ENCODE results near the gene COX7A2. TPM values are rescaled to one million over a fixed set of nuclear protein-coding genes. Genes with fewer than 3 reads are reported as not detected.

COX7A2 gene
- 100 to 1,000 TPM in 1 of 2 donors, 10 to 100 TPM in 1; 50.1 to 139 TPM for total RNA-seq

- intact Hi-C loops (cut with DNase I) = no loop called here
- TF ChIP-seq CTCF (IDR thresholded peaks at IDR 0.05) (peak in 1 of 7 experiments; percentile 14), POLR2A (IDR thresholded peaks at IDR 0.05) (peak; percentile 50 to 92 (median 89))
- no peaks in the 10 kb centered on the region for H3K27me3 ChIP-seq
- peaks cover 20% of the 10 kb centered on the region for H3K4me1 ChIP-seq
- peak; percentile 100 for ATAC-seq
- WGBS, 2 donors = 0 to 1% methylated on average over 35 to 36 of the region's 36 CpGs
- peaks cover 8 to 9% of the 10 kb centered on the region in 2 donors for H3K36me3 ChIP-seq (replicated peaks in 1 of 2; ENCODE audit: insufficient read depth in 1 of 2, low read depth in 2 of 2)
- peak within 1 kb of the TSS; percentile 32 to 86 for H3K4me3 ChIP-seq
- peak; percentile 87 to 94 (median 90) for DNase-seq
- H3K27ac ChIP-seq = peak within 1 kb of the TSS; percentile 60 to 94 (median 82)
- no peaks in the 10 kb centered on the region for H3K9me3 ChIP-seq
Observed at GRCh38 chr6:75243333-75244062, at the start of gene COX7A2. COX7A2 (minus strand) TSS chr6:75243801; CDS start chr6:75243734, 67 bp downstream.

- Histone ChIP-seq H3K4me1 (peaks cover 44% of the 10 kb centered on the region), H3K36me3 (replicated peaks in 1 of 2; ENCODE audit: insufficient read depth in 1 of 2, low read depth in 2 of 2) (no peaks in the 10 kb centered on the region), H3K9me3 (peaks cover 0 to 7% (median 0%) of the 10 kb centered on the region in 3 donors), H3K27ac (peak overlapping the region in 3 of 4 donors; percentile 36 to 81 (median 73)), H3K27me3 (no peaks in the 10 kb centered on the region), H3K4me3 (no peak overlapping the region)
- intact Hi-C loops (cut with DNase I) = no loop called here
- DNase-seq (no peak), ATAC-seq (no peak)
- TF ChIP-seq POLR2A (IDR thresholded peaks at IDR 0.05) (no peak), CTCF (IDR thresholded peaks at IDR 0.05) (no peak)
- WGBS, 2 donors = 57 to 62% methylated on average over 2 of the region's 2 CpGs
Observed at GRCh38 chr6:75292555-75292954, 49.0 kb upstream of the COX7A2 start.

- H3K36me3 ChIP-seq (replicated peaks in 1 of 2; ENCODE audit: insufficient read depth in 1 of 2, low read depth in 2 of 2) = no peaks in the 10 kb centered on the region
- H3K9me3 ChIP-seq = no peaks in the 10 kb centered on the region
- DNase-seq (no peak), ATAC-seq (peak; percentile 83)
- 23 to 38% methylated on average over 1 of the region's 1 CpG for WGBS, 2 donors
- no peaks in the 10 kb centered on the region for H3K27me3 ChIP-seq
- H3K27ac ChIP-seq = peak overlapping the region; percentile 48 to 81 (median 68)
- no peak overlapping the region for H3K4me3 ChIP-seq
- H3K4me1 ChIP-seq = peaks cover 52% of the 10 kb centered on the region
- intact Hi-C loops (cut with DNase I) = no loop called here
- TF ChIP-seq POLR2A (IDR thresholded peaks at IDR 0.05) = no peak
- TF ChIP-seq CTCF (IDR thresholded peaks at IDR 0.05) = no peak
Observed at GRCh38 chr6:75291744-75292143, 48.1 kb upstream of the COX7A2 start.

- Histone ChIP-seq H3K4me1 (peaks cover 56% of the 10 kb centered on the region), H3K27me3 (no peaks in the 10 kb centered on the region), H3K9me3 (no peaks in the 10 kb centered on the region), H3K27ac (peak overlapping the region; percentile 48 to 81 (median 68)), H3K36me3 (replicated peaks in 1 of 2; ENCODE audit: insufficient read depth in 1 of 2, low read depth in 2 of 2) (no peaks in the 10 kb centered on the region), H3K4me3 (no peak overlapping the region)
- peak in 2 of 4 donors; percentile 27 to 34 for DNase-seq
- peak; percentile 27 for ATAC-seq
- TF ChIP-seq CTCF (IDR thresholded peaks at IDR 0.05) = no peak
- no peak for TF ChIP-seq POLR2A (IDR thresholded peaks at IDR 0.05)
- 22 to 27% methylated on average over 2 of the region's 2 CpGs for WGBS, 2 donors
- intact Hi-C loops (cut with DNase I) = no loop called here
Observed at GRCh38 chr6:75291331-75291730, 47.7 kb upstream of the COX7A2 start.
